HCEC 1CT (cell line): ENCODE data around the gene LMO7.
A peak's percentile ranks its signal among the peaks of the same experiment; 100 is the strongest.

Experiments
- DNase-seq: peaks from one replicate; pipeline ENCODE4 v3.0.0-alpha.2; 2017

Gene LMO7

GRCh38 chr13:75635828-75636435 is at the start of gene LMO7:
TSS of gene LMO7 (plus strand) at chr13:75636330. CDS start at chr13:75636658, 328 bp downstream.
- peak; percentile 63 for DNase-seq

- DNase-seq: no peak
Observed at GRCh38 chr13:75587679-75588078, 48.5 kb upstream of the LMO7 start.

GRCh38 chr13:75596657-75597182 is 39.4 kb upstream of the LMO7 start:
- no peak for DNase-seq

GRCh38 chr13:75600371-75600770 is 35.8 kb upstream of the LMO7 start:
- no peak for DNase-seq

GRCh38 chr13:75603038-75603437 is 33.1 kb upstream of the LMO7 start:
- DNase-seq: no peak

GRCh38 chr13:75607447-75607846 is 28.7 kb upstream of the LMO7 start:
- DNase-seq: no peak

GRCh38 chr13:75610466-75610865 is 25.7 kb upstream of the LMO7 start:
- no peak for DNase-seq

GRCh38 chr13:75612354-75612753 is 23.8 kb upstream of the LMO7 start:
- no peak for DNase-seq

- DNase-seq: no peak
Observed at GRCh38 chr13:75617230-75617629, 18.9 kb upstream of the LMO7 start.

GRCh38 chr13:75618308-75618707 is 17.8 kb upstream of the LMO7 start:
- no peak for DNase-seq

GRCh38 chr13:75620020-75620419 is 16.1 kb upstream of the LMO7 start:
- DNase-seq: peak; percentile 17

- DNase-seq: peak; percentile 85
Observed at GRCh38 chr13:75621147-75621546, 15.0 kb upstream of the LMO7 start.

- no peak for DNase-seq
Observed at GRCh38 chr13:75628801-75629200, 7.3 kb upstream of the LMO7 start.

GRCh38 chr13:75633285-75633684 is 2.8 kb upstream of the LMO7 start:
- DNase-seq: peak; percentile 96

- DNase-seq: no peak
Observed at GRCh38 chr13:75635101-75635827, 866 bp upstream of the LMO7 start.

GRCh38 chr13:75636436-75637180 is 478 bp downstream of the LMO7 start:
- peak; percentile 26 for DNase-seq

- peak; percentile 22 for DNase-seq
Observed at GRCh38 chr13:75637181-75637750, 1.1 kb downstream of the LMO7 start.

- DNase-seq: no peak
Observed at GRCh38 chr13:75639454-75639853, 3.3 kb downstream of the LMO7 start.

- DNase-seq: no peak
Observed at GRCh38 chr13:75641026-75641425, 4.9 kb downstream of the LMO7 start.

GRCh38 chr13:75643182-75643581 is 7.1 kb downstream of the LMO7 start:
- no peak for DNase-seq

GRCh38 chr13:75643693-75644092 is 7.6 kb downstream of the LMO7 start:
- DNase-seq: no peak

GRCh38 chr13:75645141-75645540 is 9.0 kb downstream of the LMO7 start:
- DNase-seq: no peak

- no peak for DNase-seq
Observed at GRCh38 chr13:75647126-75647784, 11.1 kb downstream of the LMO7 start.
